CD4-positive, alpha-beta T cell treated with Interferon gamma for 1 hour (primary cell): ENCODE results near the gene SSR3.
"Not testable (repeated sequence)": the region's sequence is repeated elsewhere in the genome, so short reads cannot be mapped to it uniquely, and the experiment has no call there.

Experiments
- DNase-seq: peaks from one replicate; pipeline ENCODE4 v3.0.0-alpha.2; 2020

The SSR3 gene

DNA sequence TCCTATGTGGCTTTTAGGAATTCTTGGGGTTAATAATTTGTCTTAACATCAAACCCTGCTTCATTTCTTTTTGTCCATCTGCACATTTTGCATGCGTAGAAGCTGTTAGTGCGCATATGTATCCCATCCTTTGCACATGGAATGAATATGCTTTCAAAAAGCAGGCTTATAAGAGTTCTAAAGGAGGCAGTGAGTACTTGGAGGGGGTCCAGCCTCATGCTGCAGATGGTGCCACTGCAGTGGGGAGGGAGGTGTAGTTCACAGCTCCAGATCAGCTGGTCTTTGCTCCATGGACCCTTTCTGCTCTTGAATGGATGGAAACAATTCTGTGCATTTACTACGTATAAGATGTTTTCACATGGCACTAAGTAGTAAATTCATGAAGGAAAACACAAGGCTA lies 20.7 kb upstream of the SSR3 start:
- no peak for DNase-seq

DNA sequence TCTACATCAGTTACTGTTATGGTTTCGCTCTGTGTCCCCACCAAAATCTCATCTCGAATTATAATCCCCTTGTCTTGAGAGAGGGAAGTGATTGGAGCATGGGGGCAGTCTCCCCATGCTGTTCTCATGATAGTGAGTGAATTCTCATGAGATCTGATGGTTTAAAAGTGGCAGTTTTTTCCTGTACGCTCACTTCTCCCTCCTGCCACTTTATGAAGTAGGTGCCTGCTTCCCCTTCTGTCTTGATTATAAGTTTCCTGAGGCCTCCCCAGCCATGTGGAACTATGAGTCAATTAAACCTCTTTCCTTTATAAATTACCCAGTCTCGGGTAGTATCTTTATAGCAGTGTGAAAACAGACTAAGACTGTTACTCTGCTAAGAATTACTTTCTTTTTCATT lies 15.0 kb upstream of the SSR3 start:
- not testable (repeated sequence) for DNase-seq

- not testable (repeated sequence) for DNase-seq
Observed at GRCh38 chr3:156569016-156569415, 14.1 kb upstream of the SSR3 start.

DNA sequence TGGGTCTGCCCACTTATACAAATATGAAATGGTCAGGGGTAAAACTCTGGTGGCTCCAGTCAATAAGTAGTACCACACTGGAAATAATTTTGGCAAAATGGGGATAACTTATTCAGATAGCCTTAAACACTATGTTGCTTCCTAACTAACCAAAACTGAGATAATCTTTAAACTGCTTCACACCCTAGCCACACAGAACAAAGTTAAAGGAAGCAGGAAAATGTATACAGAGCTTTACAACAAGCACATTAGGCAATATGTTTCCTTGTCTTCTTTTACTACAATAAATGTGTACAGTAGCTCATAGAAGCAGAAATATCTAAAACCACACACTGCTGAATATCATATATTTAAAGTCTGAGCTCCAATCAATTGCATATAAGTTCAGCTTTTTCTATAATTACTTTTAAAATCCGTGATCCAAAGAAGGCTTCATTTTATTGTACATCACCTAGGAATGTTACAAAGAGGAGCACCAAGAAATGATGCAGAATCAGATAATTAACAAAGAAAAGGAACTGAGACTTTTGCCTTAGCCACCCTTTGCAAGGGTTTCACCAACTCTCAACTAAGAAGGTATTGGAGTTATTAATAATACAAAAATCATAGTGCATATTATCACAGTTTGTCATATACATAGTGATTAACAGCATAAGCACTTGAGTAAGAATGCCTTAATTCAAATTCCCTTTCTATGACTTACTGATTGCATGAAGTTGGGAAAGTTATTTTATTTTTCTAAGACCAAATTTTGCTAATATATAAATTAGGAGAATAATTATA lies 9.2 kb upstream of the SSR3 start:
- DNase-seq = no peak

DNA sequence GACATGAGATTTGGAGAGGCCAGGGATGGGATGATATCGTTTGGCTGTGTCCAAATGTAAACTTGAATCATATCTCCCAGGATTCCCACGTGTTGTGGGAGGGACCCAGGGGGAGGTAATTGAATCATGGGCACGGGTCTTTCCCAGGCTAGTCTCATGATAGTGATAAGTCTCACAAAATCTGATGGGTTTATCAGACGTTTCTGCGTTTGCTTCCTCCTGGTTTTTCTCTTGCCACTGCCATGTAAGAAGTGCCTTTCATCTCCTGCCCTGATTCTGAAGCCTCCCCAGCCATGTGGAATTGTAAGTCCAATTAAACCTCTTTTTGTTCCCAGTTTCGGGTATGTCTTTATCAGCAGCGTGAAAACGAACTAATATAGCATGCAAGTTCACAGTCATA lies 7.6 kb upstream of the SSR3 start:
- not testable (repeated sequence) for DNase-seq

GRCh38 chr3:156561533-156561932 lies 6.6 kb upstream of the SSR3 start:
- no peak for DNase-seq

- DNase-seq = no peak
Observed at GRCh38 chr3:156559321-156559720, 4.4 kb upstream of the SSR3 start.

GRCh38 chr3:156558389-156558788 lies 3.5 kb upstream of the SSR3 start:
- DNase-seq = no peak

DNA sequence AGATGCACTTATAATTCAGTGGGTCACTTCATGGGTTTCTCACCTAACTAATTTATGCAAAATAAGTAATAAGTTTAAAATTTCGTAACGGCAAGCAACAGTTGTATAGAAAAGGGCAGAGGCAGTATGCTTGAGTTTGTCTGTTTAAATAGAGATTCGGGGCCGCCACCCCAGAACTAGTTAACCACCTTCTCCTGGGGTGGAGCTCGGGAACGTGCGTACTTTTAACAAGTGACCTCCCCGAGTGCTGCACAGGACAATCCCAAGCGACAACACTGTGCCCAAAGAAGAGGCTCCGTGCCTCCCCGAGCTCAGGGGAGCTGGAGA lies 439 bp downstream of the SSR3 start:
- no peak for DNase-seq

GRCh38 chr3:156553705-156554356 lies 1.1 kb downstream of the SSR3 start:
- DNase-seq = no peak

- no peak for DNase-seq
Observed at GRCh38 chr3:156552973-156553372, 1.9 kb downstream of the SSR3 start.

GRCh38 chr3:156551746-156552145 lies 3.2 kb downstream of the SSR3 start:
- DNase-seq = no peak

DNA sequence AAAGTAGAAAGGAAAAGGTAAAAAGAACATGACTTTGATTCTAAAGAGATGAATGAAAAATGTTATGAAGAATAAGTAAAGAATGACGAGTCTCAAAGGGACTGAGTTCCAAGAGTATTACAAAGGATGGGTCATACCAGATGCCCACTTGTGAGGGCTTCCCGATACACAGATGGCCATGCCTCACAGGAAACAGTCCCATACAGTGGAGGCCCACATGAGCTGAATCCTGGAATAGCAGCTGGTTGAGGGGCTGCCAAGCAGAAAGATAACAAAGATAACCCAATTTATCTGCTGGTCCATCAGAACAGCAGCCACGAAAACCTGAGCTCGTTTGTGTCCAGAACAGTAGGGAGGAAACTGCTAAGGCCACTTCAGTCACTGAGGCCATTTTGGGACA lies 3.7 kb downstream of the SSR3 start:
- no peak for DNase-seq

DNA sequence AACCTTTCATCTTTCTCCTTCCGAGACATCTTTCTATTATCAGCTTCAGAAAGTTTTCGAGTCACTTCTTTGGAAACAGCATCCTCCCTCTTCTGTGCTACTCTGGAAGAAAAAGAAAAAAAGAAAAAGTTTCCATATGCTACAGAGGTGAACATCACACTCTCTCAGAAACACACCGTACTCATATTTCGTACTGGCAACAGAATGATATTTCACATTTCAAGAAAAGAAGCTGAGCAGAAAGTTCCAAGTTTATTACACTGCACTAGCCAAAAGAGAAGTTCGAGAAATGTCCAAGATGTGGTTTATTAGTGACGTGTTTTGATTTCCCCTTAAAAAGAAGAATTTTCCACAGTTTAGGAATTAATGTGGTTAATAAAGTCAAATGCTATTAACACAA lies 6.0 kb downstream of the SSR3 start:
- no peak for DNase-seq

DNA sequence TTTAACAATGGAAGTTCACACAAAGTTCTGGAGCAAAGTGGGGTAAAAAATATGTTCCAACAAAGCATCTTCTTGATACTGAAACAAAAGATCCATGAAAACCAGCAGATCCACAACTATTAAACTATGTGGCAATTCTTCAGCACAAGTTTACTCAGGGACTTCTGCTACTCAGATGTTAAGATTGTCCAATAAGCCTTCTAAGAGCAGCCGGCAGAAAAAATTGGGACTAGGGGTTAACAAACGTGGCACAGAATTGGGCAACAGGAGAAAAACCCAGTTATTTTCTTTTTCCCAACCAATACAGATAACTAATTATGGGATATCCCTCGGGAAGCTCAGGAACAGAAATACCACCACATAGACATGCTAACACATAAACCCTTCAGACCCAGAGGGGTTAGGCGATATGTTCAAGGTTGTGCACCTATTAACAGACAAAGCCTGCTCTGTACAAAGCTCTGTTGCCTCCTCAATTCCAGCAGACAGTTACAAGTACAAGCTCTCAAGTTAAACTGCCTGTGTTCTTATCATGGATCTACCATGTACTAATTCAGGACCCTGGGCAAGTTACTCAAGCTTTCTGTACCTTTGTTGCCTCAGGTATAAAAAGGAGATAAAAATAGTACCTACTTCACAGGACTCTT lies 6.8 kb downstream of the SSR3 start:
- no peak for DNase-seq

GRCh38 chr3:156547637-156548036 lies 7.3 kb downstream of the SSR3 start:
- DNase-seq = no peak

DNA sequence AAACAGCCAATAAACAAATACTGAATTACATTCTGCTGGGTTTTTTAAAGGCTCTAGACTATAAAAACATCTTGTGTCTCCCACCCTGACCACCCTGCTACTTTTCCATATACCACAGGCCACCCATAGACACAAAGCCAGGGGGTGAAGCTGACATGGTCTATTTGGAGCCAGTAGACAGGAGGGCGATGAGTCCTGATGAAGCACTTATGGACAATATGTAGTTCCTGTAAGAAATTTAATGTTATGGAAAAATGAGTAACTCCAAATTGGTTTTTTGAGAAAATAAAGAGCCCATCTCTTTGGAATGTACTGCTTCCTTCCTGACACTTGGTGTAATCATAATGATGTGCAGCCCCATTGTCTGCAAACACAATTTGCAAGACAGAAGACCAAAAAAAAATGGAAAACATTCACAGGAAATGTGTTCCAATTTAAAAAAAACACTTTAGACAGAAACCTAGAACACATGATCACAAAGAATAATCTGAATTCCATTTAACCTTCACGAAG lies 11.8 kb downstream of the SSR3 start:
- DNase-seq = no peak

- DNase-seq = no peak
Observed at GRCh38 chr3:156542101-156543042, 12.5 kb downstream of the SSR3 start.

DNA sequence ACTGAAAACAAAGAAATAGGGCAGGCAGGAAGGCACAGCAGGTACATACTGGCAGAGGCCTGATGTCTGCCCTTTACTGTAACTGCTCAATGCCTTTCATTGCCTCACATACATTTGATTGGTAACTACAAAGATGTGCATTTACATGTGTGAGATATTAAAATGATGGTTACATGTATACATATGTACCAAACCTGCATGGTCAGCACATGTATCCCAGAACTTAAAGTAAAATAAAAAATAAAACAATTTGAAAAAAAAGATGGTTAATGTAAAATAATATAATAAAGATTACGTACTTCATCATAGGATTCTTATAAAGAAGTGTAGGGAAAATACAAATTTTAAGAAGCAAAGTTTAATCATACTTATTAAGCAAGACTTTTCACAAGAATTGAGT lies 15.1 kb downstream of the SSR3 start:
- DNase-seq = no peak

DNA sequence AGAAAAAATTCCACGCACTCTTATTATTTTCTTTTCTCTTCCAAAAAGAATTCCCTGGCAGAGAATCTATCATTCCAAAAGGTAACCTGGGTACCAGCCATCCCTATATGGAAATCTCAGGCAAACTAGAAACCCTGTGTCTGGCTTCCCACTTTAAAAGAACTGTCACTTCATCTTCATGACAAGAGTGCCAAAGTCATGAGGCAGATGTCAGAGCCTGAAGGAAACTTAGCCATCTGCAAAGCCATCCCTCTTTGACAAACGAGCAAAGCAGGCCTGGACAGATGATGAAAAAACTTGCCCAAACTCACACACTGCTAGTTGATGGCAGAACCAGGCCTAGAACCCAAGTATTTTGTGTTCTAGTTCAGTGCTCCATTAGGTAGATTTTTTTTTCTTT lies 15.9 kb downstream of the SSR3 start:
- no peak for DNase-seq

- no peak for DNase-seq
Observed at GRCh38 chr3:156536524-156537316, 18.2 kb downstream of the SSR3 start.

- no peak for DNase-seq
Observed at GRCh38 chr3:156535798-156536197, 19.1 kb downstream of the SSR3 start.
